Esophagus squamous epithelium (tissue), 5 donors: ENCODE data around the gene IGF1. TPM values are rescaled to one million over a fixed set of nuclear protein-coding genes. Genes with fewer than 3 reads are reported as not detected.

Source experiments
- DNase-seq: peaks from one replicate; lab custom pipeline; 2025; lab: John Stamatoyannopoulos, UW
- H3K27ac ChIP-seq, 4 donors: fragments of 200-600 bp; sonication (generic); one replicate each; pipeline ENCODE4 v1.5.1; 2016 to 2019; ENCODE audit warnings: mild to moderate bottlenecking in 1 of 4
- H3K27me3 ChIP-seq, 4 donors: fragments of 200-600 bp; sonication (generic); 1 replicate in 3 of 4; 2 replicates in 1 of 4; pipeline versions ENCODE4 v1.5.1 to v1.6.0; 2017 to 2021; ENCODE audit warnings: antibody characterized with exemption in 1 of 4
- H3K36me3 ChIP-seq, 3 donors: fragments of 200-600 bp; sonication (generic); one replicate each; pipeline ENCODE4 v1.5.1; 2016 to 2019
- H3K4me1 ChIP-seq, 3 donors: fragments of 200-600 bp; sonication (generic); one replicate each; pipeline ENCODE4 v1.5.1; 2017 to 2019
- H3K4me3 ChIP-seq, 4 donors: fragments of 200-600 bp; sonication (generic); 1 replicate in 3 of 4; 2 replicates in 1 of 4; pipeline ENCODE4 v1.5.1; 2016 to 2019; ENCODE audit warnings: mild to moderate bottlenecking in 2 of 4, moderate library complexity in 1 of 4
- H3K9me3 ChIP-seq, 3 donors: fragments of 200-600 bp; sonication (generic); one replicate each; pipeline ENCODE4 v1.5.1; 2016 to 2019
- POLR2A ChIP-seq, 4 donors: fragments of 450-650 bp; IDR thresholded peaks; one replicate each; pipeline ENCODE4 v1.6.1; 2017; ENCODE audit warnings: antibody characterized with exemption in 4 of 4, mild to moderate bottlenecking in 4 of 4, moderate library complexity in 3 of 4
- WGBS, 2 donors: methylation state at CpG; one replicate each; pipeline ENCODE4 v1.1.5; 2018; 5-methylcytosine and 5-hydroxymethylcytosine counted together
- intact Hi-C: fragments of 100-400 bp; cut with DNase I; formaldehyde crosslinking; loops from one replicate; pipeline ENCODE4 v1.15.0; 2022
- total RNA-seq, 4 donors: library from RNA; depleted of rRNA; stranded (reverse); fragments of >200 nt; gene quantifications; one replicate each; pipeline ENCODE4 v1.1.0, GENCODE V29; 2016
- TF ChIP-seq, protein P1 (sequence below), 6 experiments: fragments of 450-650 bp in 4 of 6; fragments of 200-600 bp in 2 of 6; sonication (generic) in 2 of 6; IDR thresholded peaks; one replicate each; pipeline ENCODE4 v1.5.1; 2016 to 2019; ENCODE audit warnings: antibody characterized with exemption in 6 of 6, mild to moderate bottlenecking in 4 of 6, moderate library complexity in 4 of 6
- donor health status: DM: yes; HTN: yes; CAD: no.

The IGF1 gene
- total RNA-seq, 4 donors from 2014 or later = 0.23 to 36.3 (median 5.6) TPM

DNA sequence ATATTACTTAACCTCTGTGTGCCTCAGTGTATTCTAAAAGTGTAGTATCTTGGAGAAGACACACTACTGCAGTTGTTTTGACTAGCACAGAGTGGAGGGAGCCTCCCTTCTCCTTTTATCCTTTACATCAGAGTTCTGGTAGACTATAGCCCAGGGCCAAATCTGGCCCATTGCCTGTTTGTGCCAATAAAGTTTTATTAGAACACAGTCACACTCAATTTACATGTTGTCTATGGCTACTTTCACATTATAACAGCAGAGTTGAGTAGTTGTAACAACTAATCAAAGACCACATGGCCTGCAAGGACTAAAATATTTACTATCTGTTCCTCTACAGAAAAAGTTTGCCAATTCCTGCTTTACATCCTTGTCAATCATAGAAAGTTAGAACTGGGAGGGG lies 27.7 kb upstream of the IGF1 start:
- H3K27ac ChIP-seq = no peak overlapping the region
- intact Hi-C loops = no loop called here
- TF ChIP-seq POLR2A (IDR thresholded peaks at IDR 0.05) = no peak
- TF ChIP-seq, protein P1, sequence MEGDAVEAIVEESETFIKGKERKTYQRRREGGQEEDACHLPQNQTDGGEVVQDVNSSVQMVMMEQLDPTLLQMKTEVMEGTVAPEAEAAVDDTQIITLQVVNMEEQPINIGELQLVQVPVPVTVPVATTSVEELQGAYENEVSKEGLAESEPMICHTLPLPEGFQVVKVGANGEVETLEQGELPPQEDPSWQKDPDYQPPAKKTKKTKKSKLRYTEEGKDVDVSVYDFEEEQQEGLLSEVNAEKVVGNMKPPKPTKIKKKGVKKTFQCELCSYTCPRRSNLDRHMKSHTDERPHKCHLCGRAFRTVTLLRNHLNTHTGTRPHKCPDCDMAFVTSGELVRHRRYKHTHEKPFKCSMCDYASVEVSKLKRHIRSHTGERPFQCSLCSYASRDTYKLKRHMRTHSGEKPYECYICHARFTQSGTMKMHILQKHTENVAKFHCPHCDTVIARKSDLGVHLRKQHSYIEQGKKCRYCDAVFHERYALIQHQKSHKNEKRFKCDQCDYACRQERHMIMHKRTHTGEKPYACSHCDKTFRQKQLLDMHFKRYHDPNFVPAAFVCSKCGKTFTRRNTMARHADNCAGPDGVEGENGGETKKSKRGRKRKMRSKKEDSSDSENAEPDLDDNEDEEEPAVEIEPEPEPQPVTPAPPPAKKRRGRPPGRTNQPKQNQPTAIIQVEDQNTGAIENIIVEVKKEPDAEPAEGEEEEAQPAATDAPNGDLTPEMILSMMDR (IDR thresholded peaks at IDR 0.05) = no peak
- no peaks in the 10 kb centered on the region for H3K36me3 ChIP-seq
- H3K27me3 ChIP-seq = no peaks in the 10 kb centered on the region
- no peaks in the 10 kb centered on the region for H3K4me1 ChIP-seq
- H3K4me3 ChIP-seq = no peak overlapping the region
- DNase-seq = no peak
- peaks cover 0 to 11% (median 0%) of the 10 kb centered on the region in 3 donors for H3K9me3 ChIP-seq

DNA sequence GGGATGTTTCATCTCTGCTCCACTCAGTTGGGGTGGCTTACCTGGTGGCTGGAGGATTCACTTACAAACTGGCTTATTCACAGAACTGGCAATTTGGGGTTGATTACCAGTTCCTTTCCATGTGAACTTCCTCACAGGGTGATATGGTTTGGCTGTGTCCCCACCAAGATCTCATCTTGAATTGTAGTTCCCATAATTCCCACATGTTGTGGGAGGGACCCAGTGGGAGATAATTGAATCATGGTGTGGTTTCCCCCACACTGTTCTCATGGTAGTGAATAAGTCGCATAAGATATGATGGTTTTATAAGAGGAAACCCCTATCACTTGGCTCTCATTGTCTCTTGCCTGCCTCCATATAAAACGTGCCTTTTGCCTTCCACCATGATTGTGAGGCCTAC lies 26.9 kb upstream of the IGF1 start:
- H3K4me3 ChIP-seq = no peak overlapping the region
- H3K36me3 ChIP-seq = no peaks in the 10 kb centered on the region
- H3K4me1 ChIP-seq = no peaks in the 10 kb centered on the region
- DNase-seq = no peak
- no peaks in the 10 kb centered on the region for H3K27me3 ChIP-seq
- intact Hi-C loops = no loop called here
- 0 to 27% methylated on average over 2 of the region's 2 CpGs for WGBS, 2 donors
- TF ChIP-seq, protein P1 (IDR thresholded peaks at IDR 0.05) = no peak
- TF ChIP-seq POLR2A (IDR thresholded peaks at IDR 0.05) = no peak
- H3K9me3 ChIP-seq = peaks cover 0 to 11% (median 0%) of the 10 kb centered on the region in 3 donors
- no peak overlapping the region for H3K27ac ChIP-seq

DNA sequence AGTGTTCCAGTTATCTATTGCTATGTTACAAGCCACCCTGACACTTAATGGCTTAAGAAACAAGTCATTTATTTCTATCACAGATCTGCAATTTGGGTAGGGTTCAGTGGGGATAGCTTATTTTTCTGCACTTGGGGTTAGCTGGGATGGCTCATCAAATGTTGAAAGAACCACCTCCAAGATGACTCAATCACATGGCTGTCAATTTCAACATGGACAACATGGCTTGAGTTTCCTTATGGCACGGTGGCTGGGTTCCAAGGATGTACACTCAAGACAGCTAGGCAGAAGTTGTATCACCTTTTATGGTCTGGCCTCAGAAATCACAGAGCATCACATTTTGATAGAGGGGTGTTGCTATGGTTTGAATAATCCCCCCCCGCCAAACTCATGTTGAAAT lies 24.5 kb upstream of the IGF1 start:
- TF ChIP-seq, protein P1 (IDR thresholded peaks at IDR 0.05) = no peak
- TF ChIP-seq POLR2A (IDR thresholded peaks at IDR 0.05) = no peak
- no peak for DNase-seq
- Histone ChIP-seq H3K9me3 (peaks cover 0 to 11% (median 0%) of the 10 kb centered on the region in 3 donors), H3K36me3 (no peaks in the 10 kb centered on the region), H3K27ac (no peak overlapping the region), H3K4me1 (no peaks in the 10 kb centered on the region), H3K27me3 (no peaks in the 10 kb centered on the region), H3K4me3 (no peak overlapping the region)
- WGBS, 2 donors = 84 to 89% methylated on average over 2 of the region's 2 CpGs
- intact Hi-C loops = no loop called here

DNA sequence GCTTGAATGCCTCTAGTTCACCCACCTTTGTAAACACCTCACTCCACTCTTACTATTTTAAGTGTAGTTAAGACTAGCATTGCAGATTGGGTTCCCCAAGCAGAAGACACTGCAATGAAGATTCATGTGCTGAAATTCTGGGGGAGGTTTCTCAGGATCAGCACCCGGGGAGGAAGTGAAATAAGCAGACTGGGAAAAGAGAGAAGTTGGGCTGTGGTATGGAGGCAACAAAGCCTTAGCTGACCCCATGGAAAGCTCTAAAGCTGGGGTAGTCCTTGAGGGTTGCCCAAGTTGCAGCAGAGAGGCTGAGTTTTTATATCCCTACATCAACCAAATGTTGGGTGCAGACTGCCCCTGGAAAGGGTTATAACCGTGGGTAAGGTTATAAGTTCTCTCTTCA lies 23.9 kb upstream of the IGF1 start:
- TF ChIP-seq POLR2A (IDR thresholded peaks at IDR 0.05) = no peak
- TF ChIP-seq, protein P1 (IDR thresholded peaks at IDR 0.05) = no peak
- Histone ChIP-seq H3K9me3 (peaks cover 0 to 11% (median 0%) of the 10 kb centered on the region in 3 donors), H3K4me3 (no peak overlapping the region), H3K4me1 (no peaks in the 10 kb centered on the region), H3K36me3 (no peaks in the 10 kb centered on the region), H3K27ac (no peak overlapping the region), H3K27me3 (no peaks in the 10 kb centered on the region)
- WGBS, 2 donors = 53 to 76% methylated on average over 1 to 2 of the region's 2 CpGs
- no peak for DNase-seq
- intact Hi-C loops = no loop called here

DNA sequence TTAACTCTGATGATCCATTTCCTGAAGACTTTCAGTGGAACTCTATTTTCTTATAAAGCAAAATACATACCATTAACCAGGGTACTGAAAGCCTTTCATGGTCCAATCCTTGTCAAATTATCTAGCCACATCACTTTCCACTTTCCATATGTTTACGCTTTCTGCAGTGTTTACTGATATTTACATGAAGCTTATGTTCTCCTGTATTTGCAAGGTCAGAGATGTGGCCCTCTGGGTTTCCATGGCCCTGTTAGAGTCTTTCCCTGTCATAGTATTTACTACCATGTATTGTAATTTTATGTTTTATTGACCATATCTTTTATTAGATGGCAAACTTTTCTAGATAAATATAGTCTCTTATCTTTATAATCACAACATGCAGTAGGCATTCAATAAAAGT lies 23.5 kb upstream of the IGF1 start:
- Histone ChIP-seq H3K9me3 (peaks cover 0 to 11% (median 0%) of the 10 kb centered on the region in 3 donors), H3K4me1 (no peaks in the 10 kb centered on the region), H3K36me3 (no peaks in the 10 kb centered on the region), H3K4me3 (no peak overlapping the region), H3K27ac (peak overlapping the region in 1 of 4 donors; percentile 49), H3K27me3 (no peaks in the 10 kb centered on the region)
- WGBS, 2 donors = 0 to 39% methylated on average over 1 of the region's 1 CpG
- no peak for DNase-seq
- TF ChIP-seq POLR2A (IDR thresholded peaks at IDR 0.05) = no peak
- TF ChIP-seq, protein P1 (IDR thresholded peaks at IDR 0.05) = no peak
- intact Hi-C loops = no loop called here
